Effector memory CD8-positive, alpha-beta T cell (primary cell): ENCODE measurements around the gene JAK1.
A peak's percentile ranks its signal among the peaks of the same experiment; 100 is the strongest.
"Not testable (repeated sequence)": the region's sequence is repeated elsewhere in the genome, so short reads cannot be mapped to it uniquely, and the experiment has no call there.

Experiments
- ATAC-seq: fragments of 150-1000 bp; cut with Tn5 transposase; replicated peaks from 2 replicates; pipeline ENCODE4 v1.10.0; 2021; ENCODE audit warnings: mild to moderate bottlenecking, moderate library complexity
- DNase-seq, 3 experiments: peaks; one replicate each; pipeline ENCODE4 v3.0.0; 2021
- H3K27ac Mint-ChIP-seq, 2 donors: one replicate each; pipeline ENCODE4 v1.8.0; 2022; ENCODE audit warnings: mild to moderate bottlenecking in 2 of 2, mixed read lengths in 2 of 2, moderate library complexity in 2 of 2
- H3K27me3 Mint-ChIP-seq, 2 donors: one replicate each; pipeline ENCODE4 v1.8.0; 2022; ENCODE audit warnings: mixed read lengths in 2 of 2
- H3K36me3 Mint-ChIP-seq: one replicate; pipeline ENCODE4 v1.8.0; 2022; ENCODE audit warnings: mild to moderate bottlenecking, moderate library complexity, mixed read lengths; ENCODE audit not compliant: insufficient read depth
- H3K4me1 Mint-ChIP-seq, 2 donors: one replicate each; pipeline ENCODE4 v1.8.0; 2022; ENCODE audit warnings: low read depth in 2 of 2, mixed read lengths in 2 of 2
- H3K4me3 Mint-ChIP-seq, 2 donors: one replicate each; pipeline ENCODE4 v1.8.0; 2022; ENCODE audit warnings: mild to moderate bottlenecking in 2 of 2, mixed read lengths in 2 of 2, moderate library complexity in 2 of 2
- H3K9me3 Mint-ChIP-seq, 2 donors: one replicate each; pipeline ENCODE4 v1.8.0; 2022; ENCODE audit warnings: mixed read lengths in 2 of 2

JAK1 gene

GRCh38 chr1:64934878-64935275, 31.5 kb downstream of the JAK1 start:
- DNase-seq (no peak), ATAC-seq (no peak)
- peaks cover 26% of the 10 kb centered on the region for H3K36me3 Mint-ChIP-seq
- peak overlapping the region; percentile 23 to 31 for H3K4me3 Mint-ChIP-seq
- H3K4me1 Mint-ChIP-seq, result peaks cover 64 to 75% of the 10 kb centered on the region in 2 donors
- H3K9me3 Mint-ChIP-seq, result peaks cover 0 to 1% of the 10 kb centered on the region in 2 donors
- no peaks in the 10 kb centered on the region for H3K27me3 Mint-ChIP-seq
- H3K27ac Mint-ChIP-seq, result peak overlapping the region; percentile 50 to 70

GRCh38 chr1:64934115-64934877, 32.1 kb downstream of the JAK1 start:
- Mint-ChIP-seq H3K27ac (peak overlapping the region; percentile 50 to 70), H3K27me3 (no peaks in the 10 kb centered on the region), H3K36me3 (peaks cover 26% of the 10 kb centered on the region), H3K4me3 (peak overlapping the region; percentile 23 to 31), H3K9me3 (peaks cover 0 to 1% of the 10 kb centered on the region in 2 donors), H3K4me1 (peaks cover 69 to 76% of the 10 kb centered on the region in 2 donors)
- no peak for DNase-seq
- ATAC-seq, result no peak

- DNase-seq, result no peak
- Mint-ChIP-seq H3K4me3 (peak overlapping the region; percentile 13 to 30), H3K36me3 (peaks cover 26% of the 10 kb centered on the region), H3K9me3 (peaks cover 0 to 1% of the 10 kb centered on the region in 2 donors), H3K27me3 (no peaks in the 10 kb centered on the region), H3K27ac (peak overlapping the region; percentile 50 to 70), H3K4me1 (peaks cover 69 to 79% of the 10 kb centered on the region in 2 donors)
- ATAC-seq, result peak; percentile 54
Measured at GRCh38 chr1:64933296-64934070, 32.9 kb downstream of the JAK1 start.

GRCh38 chr1:64932962-64933295, 33.4 kb downstream of the JAK1 start:
- Mint-ChIP-seq H3K27ac (peak overlapping the region; percentile 50 to 70), H3K4me1 (peaks cover 71 to 80% of the 10 kb centered on the region in 2 donors), H3K9me3 (peaks cover 0 to 1% of the 10 kb centered on the region in 2 donors), H3K36me3 (peaks cover 26% of the 10 kb centered on the region), H3K4me3 (peak overlapping the region; percentile 13 to 30), H3K27me3 (no peaks in the 10 kb centered on the region)
- ATAC-seq, result no peak
- DNase-seq, result no peak

- peak overlapping the region; percentile 56 to 57 for H3K27ac Mint-ChIP-seq
- not testable (repeated sequence) for ATAC-seq, H3K4me3 Mint-ChIP-seq, H3K27me3 Mint-ChIP-seq, DNase-seq, H3K9me3 Mint-ChIP-seq
- H3K4me1 Mint-ChIP-seq, result peaks cover 81 to 86% of the 10 kb centered on the region in 2 donors
- H3K36me3 Mint-ChIP-seq, result peaks cover 19% of the 10 kb centered on the region
Measured at GRCh38 chr1:64930640-64931039, 35.7 kb downstream of the JAK1 start.

GRCh38 chr1:64929221-64929620, 37.1 kb downstream of the JAK1 start:
- ATAC-seq, result no peak
- peak overlapping the region in 1 of 2 donors; percentile 65 for H3K4me3 Mint-ChIP-seq
- H3K27ac Mint-ChIP-seq, result peak overlapping the region in 1 of 2 donors; percentile 63

GRCh38 chr1:64928325-64928724, 38.0 kb downstream of the JAK1 start:
- ATAC-seq (peak; percentile 13), DNase-seq (no peak)
- peaks cover 0 to 1% of the 10 kb centered on the region in 2 donors for H3K9me3 Mint-ChIP-seq
- H3K36me3 Mint-ChIP-seq, result peaks cover 8% of the 10 kb centered on the region
- peak overlapping the region; percentile 33 to 65 for H3K4me3 Mint-ChIP-seq
- peaks cover 76 to 85% of the 10 kb centered on the region in 2 donors for H3K4me1 Mint-ChIP-seq
- H3K27me3 Mint-ChIP-seq, result no peaks in the 10 kb centered on the region
- H3K27ac Mint-ChIP-seq, result peak overlapping the region; percentile 63 to 66

More at GRCh38 chr1:64929221-64929620, 37.1 kb downstream of the JAK1 start:
- Mint-ChIP-seq H3K4me1 (peaks cover 81 to 86% of the 10 kb centered on the region in 2 donors), H3K27me3 (no peaks in the 10 kb centered on the region), H3K9me3 (peaks cover 0 to 1% of the 10 kb centered on the region in 2 donors), H3K36me3 (peaks cover 9% of the 10 kb centered on the region)
- DNase-seq, result no peak

- H3K9me3 Mint-ChIP-seq, result no peaks in the 10 kb centered on the region
- peaks cover 17% of the 10 kb centered on the region for H3K36me3 Mint-ChIP-seq
- H3K4me1 Mint-ChIP-seq, result peaks cover 89 to 95% of the 10 kb centered on the region in 2 donors
- peak overlapping the region; percentile 32 to 48 for H3K4me3 Mint-ChIP-seq
- ATAC-seq, result no peak
- DNase-seq, result no peak
- peak overlapping the region; percentile 64 to 87 for H3K27ac Mint-ChIP-seq
- no peaks in the 10 kb centered on the region for H3K27me3 Mint-ChIP-seq
Measured at GRCh38 chr1:64925594-64925993, 40.8 kb downstream of the JAK1 start.

- DNase-seq (peak; percentile 13 to 53 (median 34)), ATAC-seq (peak; percentile 75)
- peaks cover 83 to 92% of the 10 kb centered on the region in 2 donors for H3K4me1 Mint-ChIP-seq
- no peaks in the 10 kb centered on the region for H3K9me3 Mint-ChIP-seq
- H3K4me3 Mint-ChIP-seq, result peak overlapping the region; percentile 50 to 64
- H3K27me3 Mint-ChIP-seq, result no peaks in the 10 kb centered on the region
- peak overlapping the region; percentile 59 to 71 for H3K27ac Mint-ChIP-seq
- H3K36me3 Mint-ChIP-seq, result peaks cover 17% of the 10 kb centered on the region
Measured at GRCh38 chr1:64923294-64923718, 43.0 kb downstream of the JAK1 start.

- H3K4me3 Mint-ChIP-seq, result peak overlapping the region; percentile 50 to 64
Measured at GRCh38 chr1:64922336-64922735, 44.0 kb downstream of the JAK1 start.

GRCh38 chr1:64921771-64922170, 44.6 kb downstream of the JAK1 start:
- Mint-ChIP-seq H3K4me3 (peak overlapping the region; percentile 50 to 64), H3K27ac (peak overlapping the region; percentile 59 to 71), H3K4me1 (peaks cover 82 to 94% of the 10 kb centered on the region in 2 donors), H3K9me3 (no peaks in the 10 kb centered on the region), H3K27me3 (no peaks in the 10 kb centered on the region), H3K36me3 (peaks cover 23% of the 10 kb centered on the region)
- DNase-seq (no peak), ATAC-seq (no peak)

More at GRCh38 chr1:64922336-64922735, 44.0 kb downstream of the JAK1 start:
- Mint-ChIP-seq H3K4me1 (peaks cover 82 to 94% of the 10 kb centered on the region in 2 donors), H3K27ac (peak overlapping the region; percentile 59 to 71), H3K27me3 (no peaks in the 10 kb centered on the region), H3K36me3 (peaks cover 17% of the 10 kb centered on the region), H3K9me3 (no peaks in the 10 kb centered on the region)
- DNase-seq, result no peak
- ATAC-seq, result peak; percentile 68

GRCh38 chr1:64920941-64921589, 45.3 kb downstream of the JAK1 start:
- H3K27me3 Mint-ChIP-seq, result no peaks in the 10 kb centered on the region
- no peak for ATAC-seq
- H3K4me3 Mint-ChIP-seq, result peak overlapping the region; percentile 50 to 64
- peaks cover 22% of the 10 kb centered on the region for H3K36me3 Mint-ChIP-seq
- DNase-seq, result no peak
- peak overlapping the region; percentile 59 to 71 for H3K27ac Mint-ChIP-seq
- no peaks in the 10 kb centered on the region for H3K9me3 Mint-ChIP-seq
- peaks cover 81 to 94% of the 10 kb centered on the region in 2 donors for H3K4me1 Mint-ChIP-seq

GRCh38 chr1:64919120-64919519, 47.2 kb downstream of the JAK1 start:
- Mint-ChIP-seq H3K36me3 (peaks cover 25% of the 10 kb centered on the region), H3K4me1 (peaks cover 76 to 93% of the 10 kb centered on the region in 2 donors), H3K27ac (peak overlapping the region in 1 of 2 donors; percentile 88), H3K4me3 (peak overlapping the region in 1 of 2 donors; percentile 25)
- not testable (repeated sequence) for H3K27me3 Mint-ChIP-seq, DNase-seq, H3K9me3 Mint-ChIP-seq, ATAC-seq
